Panc1 (cell line): ENCODE measurements around the gene ST6GAL2.

Source experiments
- POLR2AphosphoS5 ChIP-seq: IDR thresholded peaks from 2 replicates; pipeline ENCODE4 v1.6.1; 2012; ENCODE audit warnings: mild to moderate bottlenecking, low read depth, low read length, moderate library complexity
- REST ChIP-seq, 2 experiments: IDR thresholded peaks; 2 replicates each; pipeline ENCODE4 v1.6.1; 2011 to 2012; ENCODE audit warnings: low read depth in 2 of 2, control low read depth in 1 of 2, low read length in 1 of 2, mild to moderate bottlenecking in 1 of 2, moderate library complexity in 1 of 2; ENCODE audit not compliant: insufficient read depth in 1 of 2
- TF ChIP-seq, protein P1 (sequence below): fragments of 450-650 bp; IDR thresholded peaks from 2 replicates; pipeline ENCODE4 v1.5.1; 2017; ENCODE audit warnings: mild to moderate bottlenecking

DNA sequence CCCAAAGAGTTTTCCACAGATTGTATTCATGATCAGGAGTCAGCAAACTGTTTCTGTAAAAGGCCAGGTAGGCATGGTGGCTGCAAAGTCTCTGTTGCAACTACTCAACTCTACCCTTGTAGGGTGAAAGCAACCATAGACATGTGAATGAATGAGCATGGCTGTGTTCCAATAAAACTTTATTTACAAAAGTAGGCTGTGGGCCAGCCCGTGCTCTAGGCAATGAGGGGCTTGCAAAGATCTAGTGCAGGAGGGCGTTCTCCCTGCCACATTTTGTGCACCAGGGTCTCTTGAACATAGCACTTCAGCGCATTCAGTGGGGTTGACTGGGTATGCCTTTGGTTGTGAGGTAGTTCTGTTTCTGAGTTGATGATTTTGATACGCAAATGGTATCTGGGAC is 85.8 kb downstream of the ST6GAL2 start:
- TF ChIP-seq, protein P1, sequence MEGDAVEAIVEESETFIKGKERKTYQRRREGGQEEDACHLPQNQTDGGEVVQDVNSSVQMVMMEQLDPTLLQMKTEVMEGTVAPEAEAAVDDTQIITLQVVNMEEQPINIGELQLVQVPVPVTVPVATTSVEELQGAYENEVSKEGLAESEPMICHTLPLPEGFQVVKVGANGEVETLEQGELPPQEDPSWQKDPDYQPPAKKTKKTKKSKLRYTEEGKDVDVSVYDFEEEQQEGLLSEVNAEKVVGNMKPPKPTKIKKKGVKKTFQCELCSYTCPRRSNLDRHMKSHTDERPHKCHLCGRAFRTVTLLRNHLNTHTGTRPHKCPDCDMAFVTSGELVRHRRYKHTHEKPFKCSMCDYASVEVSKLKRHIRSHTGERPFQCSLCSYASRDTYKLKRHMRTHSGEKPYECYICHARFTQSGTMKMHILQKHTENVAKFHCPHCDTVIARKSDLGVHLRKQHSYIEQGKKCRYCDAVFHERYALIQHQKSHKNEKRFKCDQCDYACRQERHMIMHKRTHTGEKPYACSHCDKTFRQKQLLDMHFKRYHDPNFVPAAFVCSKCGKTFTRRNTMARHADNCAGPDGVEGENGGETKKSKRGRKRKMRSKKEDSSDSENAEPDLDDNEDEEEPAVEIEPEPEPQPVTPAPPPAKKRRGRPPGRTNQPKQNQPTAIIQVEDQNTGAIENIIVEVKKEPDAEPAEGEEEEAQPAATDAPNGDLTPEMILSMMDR: no peak
- no peak for TF ChIP-seq REST (IDR thresholded peaks at IDR 0.05; ENCODE audit: insufficient read depth in 1 of 2, low read depth in 2 of 2, low read length in 1 of 2)
- TF ChIP-seq POLR2AphosphoS5: no peak
